SK-N-SH (cell line): ENCODE data around the gene BRSK1. TPM values are rescaled to one million over a fixed set of nuclear protein-coding genes. Genes with fewer than 3 reads are reported as not detected.

Source experiments
- CTCF ChIA-PET: fragments of 300-600, 350-600 bp; formaldehyde crosslinking; extraction: SDS; loops from one replicate; lab custom pipeline; 2021; lab: Yijun Ruan, JAX
- POLR2A ChIA-PET: fragments of 350-600 bp; sonication (Branson Sonifier 250); formaldehyde crosslinking; extraction: SDS; loops from one replicate; lab custom pipeline; 2020; ENCODE audit warnings: antibody characterized with exemption, inconsistent platforms; lab: Yijun Ruan, JAX
- DNase-seq: peaks from one replicate; pipeline ENCODE4 v3.0.0; 2012
- H2AFZ ChIP-seq: fragments of 200-600 bp; sonication (generic); 2 replicates; pipeline ENCODE4 v1.8.1; 2016; ENCODE audit warnings: antibody characterized with exemption, mild to moderate bottlenecking, low read depth
- H3F3A ChIP-seq: fragments of 200-600 bp; sonication (generic); replicated peaks from 2 replicates; pipeline ENCODE3; 2016; ENCODE audit warnings: antibody characterized with exemption, mild to moderate bottlenecking; ENCODE audit not compliant: insufficient read depth
- H3K27ac ChIP-seq, 2 experiments: fragments of 200-500 bp in 1 of 2; fragments of 200-600 bp in 1 of 2; sonication (Bioruptor generic) in 1 of 2; sonication (generic), shearing (Covaris generic) in 1 of 2; 2 replicates each; pipeline versions ENCODE4 v1.5.1 to v1.6.1; 2014 to 2016; ENCODE audit warnings: low read depth in 2 of 2, inconsistent platforms in 1 of 2, low read length in 1 of 2, mild to moderate bottlenecking in 1 of 2, mixed read lengths in 1 of 2
- H3K27me3 ChIP-seq: fragments of 200-600 bp; sonication (generic), shearing (Covaris generic); 2 replicates; pipeline ENCODE4 v1.6.1; 2016; ENCODE audit warnings: mixed run types; ENCODE audit not compliant: insufficient read depth
- H3K36me3 ChIP-seq, 2 experiments: fragments of 200-500 bp in 1 of 2; fragments of 200-600 bp in 1 of 2; sonication (Bioruptor generic) in 1 of 2; sonication (generic) in 1 of 2; replicated peaks in 1 of 2; 2 replicates each; pipeline versions ENCODE3 to v1.5.1; 2014 to 2016; ENCODE audit warnings: low read length in 1 of 2, mild to moderate bottlenecking in 1 of 2; ENCODE audit not compliant: insufficient read depth in 2 of 2, control insufficient read depth in 1 of 2
- H3K4me1 ChIP-seq, 2 experiments: fragments of 200-500 bp in 1 of 2; fragments of 200-600 bp in 1 of 2; sonication (Bioruptor generic) in 1 of 2; sonication (generic), shearing (Covaris generic) in 1 of 2; 2 replicates each; pipeline versions ENCODE4 v1.5.1 to v1.6.1; 2014 to 2016; ENCODE audit warnings: low read depth in 1 of 2, low read length in 1 of 2, mixed run types in 1 of 2; ENCODE audit not compliant: insufficient read depth in 2 of 2, control insufficient read depth in 1 of 2
- H3K4me2 ChIP-seq: fragments of 200-600 bp; sonication (generic), shearing (Covaris generic); 2 replicates; pipeline ENCODE4 v1.6.1; 2017; ENCODE audit warnings: mixed run types
- H3K4me3 ChIP-seq, 2 experiments: fragments of 200-500 bp in 1 of 2; fragments of 200-600 bp in 1 of 2; sonication (Bioruptor generic) in 1 of 2; sonication (generic), shearing (Covaris generic) in 1 of 2; 2 replicates each; pipeline versions ENCODE4 v1.5.1 to v1.8.1; 2014 to 2016; ENCODE audit warnings: low read depth in 2 of 2, inconsistent platforms in 1 of 2, low read length in 1 of 2, mild to moderate bottlenecking in 1 of 2, mixed read lengths in 1 of 2, moderate library complexity in 1 of 2
- H3K79me2 ChIP-seq: fragments of 200-600 bp; sonication (generic); 2 replicates; pipeline ENCODE4 v1.8.1; 2017; ENCODE audit warnings: mild to moderate bottlenecking; ENCODE audit not compliant: insufficient read depth
- H3K9ac ChIP-seq: fragments of 200-600 bp; sonication (generic); 2 replicates; pipeline ENCODE4 v1.6.1; 2017; ENCODE audit warnings: mixed run types
- H3K9me2 ChIP-seq: fragments of 200-600 bp; sonication (generic); 2 replicates; pipeline ENCODE4 v1.6.1; 2017; ENCODE audit warnings: mixed run types
- H3K9me3 ChIP-seq: fragments of 200-600 bp; sonication (generic); 2 replicates; pipeline ENCODE4 v1.6.1; 2017; ENCODE audit warnings: mixed run types, mild to moderate bottlenecking, moderate library complexity
- H4K20me1 ChIP-seq: fragments of 200-600 bp; sonication (generic); 2 replicates; pipeline ENCODE4 v1.6.1; 2017; ENCODE audit warnings: mild to moderate bottlenecking, mixed run types; ENCODE audit not compliant: insufficient read depth
- CHD2 ChIP-seq: fragments of 150-350 bp; IDR thresholded peaks from 2 replicates; pipeline ENCODE4 v1.6.1; 2018; ENCODE audit warnings: low read length; ENCODE audit not compliant: partially characterized antibody
- EZH2phosphoT487 ChIP-seq: fragments of 200-600 bp; sonication (generic); IDR thresholded peaks from 2 replicates; pipeline ENCODE4 v1.6.1; 2017; ENCODE audit warnings: low read depth, mixed run types, mild to moderate bottlenecking, antibody characterized with exemption, moderate library complexity, borderline replicate concordance
- FOSL2 ChIP-seq: IDR thresholded peaks from 2 replicates; pipeline ENCODE4 v1.4.0; 2012; ENCODE audit warnings: low read depth, mild to moderate bottlenecking, moderate library complexity, borderline replicate concordance
- FOXJ3 ChIP-seq: sonication (generic); formaldehyde crosslinking; IDR thresholded peaks from 2 replicates; pipeline ENCODE4 v1.5.1; 2020; ENCODE audit warnings: mild to moderate bottlenecking, missing genetic modification reagents
- FOXM1 ChIP-seq: IDR thresholded peaks from 2 replicates; pipeline ENCODE4 v1.4.0; 2012; ENCODE audit warnings: low read depth, mild to moderate bottlenecking
- GABPA ChIP-seq: IDR thresholded peaks from 2 replicates; pipeline ENCODE4 v1.4.0; 2012; ENCODE audit warnings: low read depth, mild to moderate bottlenecking
- GATA2 ChIP-seq: sonication (generic); formaldehyde crosslinking; IDR thresholded peaks from 2 replicates; pipeline ENCODE4 v1.5.0; 2020; ENCODE audit warnings: mild to moderate bottlenecking, missing genetic modification reagents
- NFIC ChIP-seq: IDR thresholded peaks from 2 replicates; pipeline ENCODE4 v1.4.0; 2012; ENCODE audit warnings: borderline replicate concordance
- NRF1 ChIP-seq: IDR thresholded peaks from 2 replicates; pipeline ENCODE4 v1.6.1; 2012; ENCODE audit warnings: low read depth, mild to moderate bottlenecking, low read length
- RFX5 ChIP-seq: IDR thresholded peaks from 2 replicates; pipeline ENCODE4 v1.6.1; 2012; ENCODE audit warnings: mild to moderate bottlenecking, improper control_type of control experiment, low read length
- TCF12 ChIP-seq: IDR thresholded peaks from 2 replicates; pipeline ENCODE4 v1.4.0; 2012
- WGBS: methylation state at CpG from one replicate; pipeline ENCODE4 v1.1.6; 2017; ENCODE audit warnings: low lambda C conversion rate; 5-methylcytosine and 5-hydroxymethylcytosine counted together
- polyA plus RNA-seq, 3 experiments: library from polyadenylated mRNA; depleted of rRNA; stranded (reverse); fragments of >200 nt; gene quantifications; 2 replicates each; pipeline ENCODE4 v1.2.3, GENCODE V29; 2012
- small RNA-seq, 7 experiments: library from RNA; depleted of rRNA; stranded (forward); fragments of <200 nt; gene quantifications; one replicate each; pipeline ENCODE3, GENCODE V24; 2012

The BRSK1 gene
- polyA plus RNA-seq, 1 of the 3 experiments (the other 2 are of a cell fraction): 49.7 TPM

- TF ChIP-seq CHD2 (no peak), NFIC (no peak)
Measured at GRCh38 chr19:55358943-55359908, 75.4 kb downstream of the BRSK1 start (continued).

- Histone ChIP-seq H3K9me2 (no peaks in the 10 kb centered on the region), H3F3A (peaks cover 11% of the 10 kb centered on the region), H4K20me1 (no peaks in the 10 kb centered on the region), H3K9me3 (no peaks in the 10 kb centered on the region), H3K36me3 (no peaks in the 10 kb centered on the region), H3K4me3 (no peak overlapping the region), H2AFZ (no peak overlapping the region), H3K79me2 (no peaks in the 10 kb centered on the region), H3K4me2 (no peak overlapping the region), H3K9ac (no peak overlapping the region), H3K27ac (no peak overlapping the region), H3K27me3 (peaks cover 6% of the 10 kb centered on the region; the same call in 1 of the 2 replicates), H3K4me1 (peaks cover 0 to 4% of the 10 kb centered on the region in 2 experiments; a peak in 1 of 4 replicates)
- WGBS: 92% methylated on average over 13 of the region's 16 CpGs
- no peak for DNase-seq
- TF ChIP-seq GABPA (no peak), TCF12 (no peak), NFIC (no peak), RFX5 (no peak), EZH2phosphoT487 (no peak), FOXM1 (no peak), GATA2 (CRISPR knock-in tag) (no peak), FOXJ3 (CRISPR knock-in tag) (no peak), FOSL2 (no peak), NRF1 (no peak)
- CTCF ChIA-PET: no interaction called here
- POLR2A ChIA-PET: no interaction called here
Measured at GRCh38 chr19:55360902-55361301, 77.1 kb downstream of the BRSK1 start.

Small RNA genes lying within 50 kb of the gene (small RNA-seq; reads per million reads assigned to genes)
- gene MIR6802 (0 to 0.21 (median 0) reads per million in 7 experiments), gene MIR6803 (0 reads per million in 7 experiments)

Other genes with a start within 250 kb of the BRSK1 start
- gene GP6, start 245.7 kb upstream of the BRSK1 start, polyA plus RNA-seq (2012; rRNA removed): 0.12 and 0.24 TPM in 2 replicates
- 8.9 and 9.6 TPM in 2 replicates for gene RDH13, start 220.8 kb upstream of the BRSK1 start, polyA plus RNA-seq (2012; rRNA removed)
- gene EPS8L1, start 208.1 kb upstream of the BRSK1 start, polyA plus RNA-seq (2012; rRNA removed): 9.6 and 12.9 TPM in 2 replicates
- gene PPP1R12C, start 166.4 kb upstream of the BRSK1 start, polyA plus RNA-seq (2012; rRNA removed): 83.9 and 87.3 TPM in 2 replicates
- 27.1 and 39.5 TPM in 2 replicates for gene TNNT1, start 134.8 kb upstream of the BRSK1 start, polyA plus RNA-seq (2012; rRNA removed)
- gene TNNI3, start 126.3 kb upstream of the BRSK1 start, polyA plus RNA-seq (2012; rRNA removed): 9.1 and 11.4 TPM in 2 replicates
- gene DNAAF3, start 117.4 kb upstream of the BRSK1 start, polyA plus RNA-seq (2012; rRNA removed): 2.4 and 2.5 TPM in 2 replicates
- 0.21 and 0.39 TPM in 2 replicates for gene SYT5, start 103.7 kb upstream of the BRSK1 start, polyA plus RNA-seq (2012; rRNA removed)
- gene PTPRH, start 74.5 kb upstream of the BRSK1 start, polyA plus RNA-seq (2012; rRNA removed): 0.86 and 1.1 TPM in 2 replicates
- 2.0 and 3.0 TPM in 2 replicates for gene TMEM86B, start 55.2 kb upstream of the BRSK1 start, polyA plus RNA-seq (2012; rRNA removed)
- 44.9 and 47.8 TPM in 2 replicates for gene PPP6R1, start 25.0 kb upstream of the BRSK1 start, polyA plus RNA-seq (2012; rRNA removed)
- 51.7 and 55.4 TPM in 2 replicates for gene HSPBP1, start 3.9 kb upstream of the BRSK1 start, polyA plus RNA-seq (2012; rRNA removed)
- not detected in 2 replicates for gene TMEM150B, start 41.3 kb downstream of the BRSK1 start, polyA plus RNA-seq (2012; rRNA removed)
- 14.0 and 14.4 TPM in 2 replicates for gene KMT5C, start 55.9 kb downstream of the BRSK1 start, polyA plus RNA-seq (2012; rRNA removed)
- 0.58 and 0.74 TPM in 2 replicates for gene COX6B2, start 70.7 kb downstream of the BRSK1 start, polyA plus RNA-seq (2012; rRNA removed)
- not detected in 2 replicates for gene GARIN5B, start 79.3 kb downstream of the BRSK1 start, polyA plus RNA-seq (2012; rRNA removed)
- 13.2 and 16.1 TPM in 2 replicates for gene IL11, start 86.5 kb downstream of the BRSK1 start, polyA plus RNA-seq (2012; rRNA removed)
- gene TMEM190, start 92.8 kb downstream of the BRSK1 start, polyA plus RNA-seq (2012; rRNA removed): 0.77 and 0.91 TPM in 2 replicates
- gene TMEM238, start 100.3 kb downstream of the BRSK1 start, polyA plus RNA-seq (2012; rRNA removed): 0.08 and 0.12 TPM in 2 replicates
- gene RPL28, start 101.9 kb downstream of the BRSK1 start, polyA plus RNA-seq (2012; rRNA removed): 2,297 and 2,368 TPM in 2 replicates
- 84.7 and 133 TPM in 2 replicates for gene UBE2S, start 123.8 kb downstream of the BRSK1 start, polyA plus RNA-seq (2012; rRNA removed)
- gene SHISA7, start 159.3 kb downstream of the BRSK1 start, polyA plus RNA-seq (2012; rRNA removed): 0.02 TPM in 1 of 2 replicates, not detected in the other
- gene ISOC2, start 177.6 kb downstream of the BRSK1 start, polyA plus RNA-seq (2012; rRNA removed): 60.9 and 65.4 TPM in 2 replicates
- gene C19orf85, start 180.8 kb downstream of the BRSK1 start, polyA plus RNA-seq (2012; rRNA removed): not detected in 2 replicates
- 0.73 and 1.6 TPM in 2 replicates for gene ZNF628, start 192.6 kb downstream of the BRSK1 start, polyA plus RNA-seq (2012; rRNA removed)
- gene NAT14, start 201.2 kb downstream of the BRSK1 start, polyA plus RNA-seq (2012; rRNA removed): 84.4 and 89.9 TPM in 2 replicates
- 2.6 and 4.9 TPM in 2 replicates for gene SSC5D, start 204.4 kb downstream of the BRSK1 start, polyA plus RNA-seq (2012; rRNA removed)